Heart left ventricle (tissue), 16 donors: ENCODE measurements around the gene LAMC1. TPM values are rescaled to one million over a fixed set of nuclear protein-coding genes. Genes with fewer than 3 reads are reported as not detected.

Source experiments
- ATAC-seq, 4 donors: fragments of 200-7000 bp; cut with Tn5 transposase; one replicate each; pipeline ENCODE4 v1.9.1; 2020 to 2022; ENCODE audit warnings: moderate library complexity in 4 of 4, mild to moderate bottlenecking in 3 of 4, moderate number of reproducible peaks in 1 of 4
- DNase-seq, 5 donors: peaks; one replicate each; pipeline ENCODE4 v3.0.0-alpha.2; 2020
- H3K27ac ChIP-seq, 12 donors: fragments of 200-600 bp; sonication (generic) in 4 of 12; one replicate each; pipeline versions ENCODE4 v1.5.0 to v1.8.0; 2016 to 2022; ENCODE audit warnings: mild to moderate bottlenecking in 2 of 12
- H3K27me3 ChIP-seq, 9 donors: fragments of 200-600 bp; sonication (generic) in 2 of 9; one replicate each; pipeline versions ENCODE4 v1.5.1 to v1.8.0; 2016 to 2022; ENCODE audit warnings: mild to moderate bottlenecking in 3 of 9
- H3K36me3 ChIP-seq, 9 donors: fragments of 200-600 bp; sonication (generic) in 2 of 9; one replicate each; pipeline versions ENCODE4 v1.5.0 to v1.8.0; 2018 to 2022; ENCODE audit warnings: mild to moderate bottlenecking in 2 of 9
- H3K4me1 ChIP-seq, 12 donors: fragments of 200-600 bp; sonication (generic) in 4 of 12; one replicate each; pipeline versions ENCODE4 v1.5.0 to v1.8.0; 2016 to 2022; ENCODE audit warnings: mild to moderate bottlenecking in 3 of 12
- H3K4me3 ChIP-seq, 12 donors: fragments of 200-600 bp; sonication (generic) in 4 of 12; one replicate each; pipeline versions ENCODE4 v1.5.0 to v1.8.0; 2017 to 2022; ENCODE audit warnings: mild to moderate bottlenecking in 9 of 12, moderate library complexity in 4 of 12
- H3K9me3 ChIP-seq, 12 donors: fragments of 200-600 bp; sonication (generic) in 4 of 12; one replicate each; pipeline versions ENCODE4 v1.5.0 to v1.8.0; 2016 to 2022; ENCODE audit warnings: mild to moderate bottlenecking in 1 of 12
- CTCF ChIP-seq, 12 donors: fragments of 200-600 bp; sonication (generic) in 4 of 12; IDR thresholded peaks; one replicate each; pipeline versions ENCODE4 v1.5.0 to v1.8.0; 2018 to 2022; ENCODE audit warnings: antibody characterized with exemption in 12 of 12, mild to moderate bottlenecking in 5 of 12
- POLR2A ChIP-seq, 2 donors: fragments of 450-650 bp; IDR thresholded peaks; one replicate each; pipeline ENCODE4 v1.6.1; 2017; ENCODE audit warnings: antibody characterized with exemption in 2 of 2, mild to moderate bottlenecking in 2 of 2, moderate library complexity in 2 of 2
- WGBS, 4 donors: extraction: QIAGEN DNeasy Blood & Tissue Kit in 2 of 4; methylation state at CpG; one replicate each; pipeline versions ENCODE4 v1.1.5 to v1.1.7; 2013 to 2018; 5-methylcytosine and 5-hydroxymethylcytosine counted together
- intact Hi-C, 10 donors: fragments of 100-400 bp; cut with DNase I; formaldehyde crosslinking; loops; one replicate each; pipeline versions ENCODE4 v1.11.1 to v1.14.2; 2022
- polyA plus RNA-seq, 2 donors: library from polyadenylated mRNA; stranded (reverse); fragments of 200-250 nt; gene quantifications; one replicate each; pipeline ENCODE4 v1.2.3, GENCODE V29; 2013
- total RNA-seq, 9 donors: library from RNA; depleted of rRNA in 2 of 9; stranded (reverse); fragments of >200 nt in 2 of 9; fragmentation: NEBNext Ultra II Directional in 3 of 9; extraction: Animal tissue kit (Norgen Biotek cat#: 25700) in 3 of 9; gene quantifications; one replicate each; pipeline versions ENCODE4 v1.1.0 to v1.2.4, GENCODE V29; 2016 to 2023
- donor health status: ischemic (EF 13 %, LVEDD 7.1; RV severe dilation, severe dysfunction).
- donor health status: healthy with polysubstance abuse.
- donor health status: DM: no; HTN: yes; CAD: no.
- donor health status: DM: no; HTN: no; CAD: no.
- donor health status: ischemic (EF 25% LVEDD 6.9; RV normal size, moderate dysfunction).
- donor health status: ischemic (EF 25% LVEDD 5.7; RV mildly dilated, moderate dysfunction).
- donor health status: healthy.
- donor health status: DM: yes; HTN: yes; CAD: no.
- donor health status: ischemic (EF 35%, LVEDD 5.7; RV mildly dilated, moderate dysfunction).
- donor health status: nonischemic (EF 11% LVEDD 7.7; RV severe dilation, severe dysfunction).
- donor health status: DM: yes; HTN: yes; CAD: no.
- donor health status: PGD.
- donor health status: ischemic (EF 29% LVEDD 5.4; RV normal size, mild dysfunction).
- donor health status: nonischemic (EF 23%, LVEDD 6.1; RV moderate dilation, normal function).

Gene LAMC1
- total and polyA plus RNA-seq, 11 donors = 22.9 to 226 (median 119) TPM

DNA sequence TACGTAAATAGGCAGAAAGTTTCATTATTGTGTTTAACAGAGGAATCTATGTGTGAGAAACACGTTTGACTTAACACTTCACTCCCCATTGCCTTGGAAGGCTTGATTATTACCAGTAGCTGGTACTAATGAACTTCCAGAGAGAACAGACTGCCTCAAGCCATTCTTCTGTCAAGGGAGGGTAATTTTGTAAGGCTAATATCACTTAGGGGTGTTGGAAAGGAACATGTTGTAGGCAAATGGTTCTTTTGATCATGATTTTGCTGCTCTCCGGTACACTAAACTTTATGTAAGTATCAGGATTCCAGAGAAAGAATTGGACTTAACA is 1.8 kb downstream of the LAMC1 start:
- DNase-seq (no peak), ATAC-seq (no peak)
- intact Hi-C loops = loop anchor here in 9 of 10 donors (5.0 to 10.0 kb wide), 6 partner anchors 47 to 210 kb away; no protein-coding TSS in a partner anchor
- peaks cover 0 to 59% (median 34%) of the 10 kb centered on the region in 12 donors for H3K4me1 ChIP-seq
- H3K27ac ChIP-seq = peak overlapping the region in 11 of 12 donors; percentile 99 to 100 (median 100)
- peaks cover 0 to 4% (median 0%) of the 10 kb centered on the region in 9 donors for H3K27me3 ChIP-seq
- no peak for TF ChIP-seq CTCF (IDR thresholded peaks at IDR 0.05)
- no peak for TF ChIP-seq POLR2A (IDR thresholded peaks at IDR 0.05)
- WGBS, 4 donors = 3 to 18% (median 8%) methylated on average over 3 of the region's 3 CpGs
- H3K9me3 ChIP-seq = no peaks in the 10 kb centered on the region
- peak overlapping the region; percentile 42 to 95 (median 84) for H3K4me3 ChIP-seq
- peaks cover 0 to 14% (median 0%) of the 10 kb centered on the region in 9 donors for H3K36me3 ChIP-seq

- no peak for DNase-seq
- no peak for TF ChIP-seq POLR2A (IDR thresholded peaks at IDR 0.05)
- TF ChIP-seq CTCF (IDR thresholded peaks at IDR 0.05) = no peak
- WGBS, 4 donors = 15 to 25% (median 23%) methylated on average over 4 of the region's 4 CpGs
- peaks cover 0 to 4% (median 0%) of the 10 kb centered on the region in 9 donors for H3K27me3 ChIP-seq
- H3K9me3 ChIP-seq = no peaks in the 10 kb centered on the region
- H3K27ac ChIP-seq = peak overlapping the region in 10 of 12 donors; percentile 0 to 100 (median 100)
- intact Hi-C loops = loop anchor here in 9 of 10 donors (5.0 to 10.0 kb wide), 6 partner anchors 46 to 209 kb away; no protein-coding TSS in a partner anchor
- peaks cover 0 to 14% (median 0%) of the 10 kb centered on the region in 9 donors for H3K36me3 ChIP-seq
- peak overlapping the region in 11 of 12 donors; percentile 20 to 95 (median 80) for H3K4me3 ChIP-seq
- no peak for ATAC-seq
- H3K4me1 ChIP-seq = peaks cover 0 to 69% (median 37%) of the 10 kb centered on the region in 12 donors
These were observed 2.9 kb downstream of the LAMC1 start for GRCh38 chr1:183025782-183026774.

- peak overlapping the region in 9 of 12 donors; percentile 58 to 95 (median 90) for H3K4me3 ChIP-seq
- peaks cover 0 to 70% (median 37%) of the 10 kb centered on the region in 12 donors for H3K4me1 ChIP-seq
- H3K27me3 ChIP-seq = peaks cover 0 to 4% (median 0%) of the 10 kb centered on the region in 9 donors
- 30 to 43% (median 38%) methylated on average over 3 of the region's 3 CpGs for WGBS, 4 donors
- DNase-seq = no peak
- H3K36me3 ChIP-seq = peaks cover 0 to 14% (median 0%) of the 10 kb centered on the region in 9 donors
- no peaks in the 10 kb centered on the region for H3K9me3 ChIP-seq
- intact Hi-C loops = loop anchor here in 9 of 10 donors (5.0 to 10.0 kb wide), 6 partner anchors 45 to 208 kb away; no protein-coding TSS in a partner anchor
- ATAC-seq = no peak
- peak overlapping the region in 7 of 12 donors; percentile 2 to 100 (median 25) for H3K27ac ChIP-seq
- TF ChIP-seq POLR2A (IDR thresholded peaks at IDR 0.05) = no peak
- TF ChIP-seq CTCF (IDR thresholded peaks at IDR 0.05) = no peak
These were observed 3.8 kb downstream of the LAMC1 start for GRCh38 chr1:183027031-183027430.

DNA sequence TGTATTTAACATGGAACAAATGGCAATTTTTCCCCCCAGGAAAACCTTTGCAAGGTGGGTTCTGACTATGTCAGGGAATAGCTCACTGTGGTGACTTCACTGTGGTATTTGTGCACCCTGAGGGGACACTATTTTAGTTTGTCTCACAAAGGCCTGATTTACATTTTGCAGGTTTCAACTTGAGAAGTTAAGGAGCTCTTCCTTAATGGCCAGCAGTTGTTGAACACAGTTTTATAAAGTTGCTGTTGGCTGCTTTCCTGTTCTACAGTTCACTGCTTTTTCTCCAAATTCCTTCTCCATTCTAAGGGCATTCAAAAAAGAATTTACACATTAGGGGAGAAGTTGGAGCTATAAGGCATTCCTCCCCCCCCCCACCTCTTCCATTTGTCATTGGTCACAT is 4.6 kb downstream of the LAMC1 start:
- DNase-seq (no peak), ATAC-seq (no peak)
- intact Hi-C loops = loop anchor here in 9 of 10 donors (5.0 to 10.0 kb wide), 6 partner anchors 45 to 207 kb away; no protein-coding TSS in a partner anchor
- peaks cover 0 to 14% (median 0%) of the 10 kb centered on the region in 9 donors for H3K36me3 ChIP-seq
- peaks cover 0 to 4% (median 0%) of the 10 kb centered on the region in 9 donors for H3K27me3 ChIP-seq
- TF ChIP-seq POLR2A (IDR thresholded peaks at IDR 0.05) (no peak), CTCF (IDR thresholded peaks at IDR 0.05) (no peak)
- H3K4me1 ChIP-seq = peaks cover 0 to 74% (median 40%) of the 10 kb centered on the region in 12 donors
- peak overlapping the region in 9 of 12 donors; percentile 9 to 95 (median 90) for H3K4me3 ChIP-seq
- H3K9me3 ChIP-seq = no peaks in the 10 kb centered on the region
- peak overlapping the region in 2 of 12 donors; percentile 4 to 25 for H3K27ac ChIP-seq
